GM12892 (cell line): ENCODE data around the gene ALDH2.

ENCODE experiments used
- POLR2A ChIP-seq: IDR thresholded peaks from 2 replicates; pipeline ENCODE4 v1.6.1; 2011; ENCODE audit warnings: low read depth, low read length, control low read depth
- POLR2AphosphoS5 ChIP-seq: IDR thresholded peaks from 2 replicates; pipeline ENCODE4 v1.6.1; 2011; ENCODE audit warnings: low read depth, low read length, control low read depth
- TAF1 ChIP-seq: IDR thresholded peaks from 2 replicates; pipeline ENCODE4 v1.6.1; 2011; ENCODE audit warnings: low read depth, mild to moderate bottlenecking, control low read depth, low read length, borderline replicate concordance

GRCh38 chr12:111749391-111749790 is 17.3 kb upstream of the ALDH2 start:
- TF ChIP-seq POLR2A (no peak), POLR2AphosphoS5 (no peak), TAF1 (no peak)
